Mesangial cell (primary cell): Measurements from ENCODE around the gene DACT2. TPM values are rescaled to one million over a fixed set of nuclear protein-coding genes. Genes with fewer than 3 reads are reported as not detected.

ENCODE experiments used
- total RNA-seq: library from RNA; depleted of rRNA; stranded (reverse); fragments of >200 nt; gene quantifications from 2 replicates; pipeline ENCODE4 v1.2.3, GENCODE V29; 2015

The DACT2 gene
- total RNA-seq: under 0.01 and 1.3 TPM in 2 replicates

GRCh38 chr6:168319279-168320111 lies at the start of gene DACT2:
Gene DACT2 (minus strand): TSS chr6:168319777. CDS start chr6:168319633, 144 bp downstream.

Other genes with a start within 250 kb of the DACT2 start
- gene FRMD1, start 240.6 kb downstream of the DACT2 start, total RNA-seq: not detected in 2 replicates
- gene SMOC2, start 121.4 kb upstream of the DACT2 start, total RNA-seq: 0.13 TPM in 1 of 2 replicates, not detected in the other